Ureter (tissue), 1 donor: Measurements from ENCODE around the gene RRM2. TPM values are rescaled to one million over a fixed set of nuclear protein-coding genes. Genes with fewer than 3 reads are reported as not detected.

ENCODE experiments used
- DNase-seq: peaks from one replicate; pipeline ENCODE4 v3.0.0-alpha.2; 2020; ENCODE audit warnings: low spot score
- total RNA-seq: library from RNA; stranded (reverse); gene quantifications from one replicate; pipeline ENCODE4 v1.2.4, GENCODE V29; 2023
- donor health status: DM: yes; HTN: yes; CAD: no.

RRM2 gene
- total RNA-seq, 1 donor from 2014 or later, result 2.2 TPM

DNA sequence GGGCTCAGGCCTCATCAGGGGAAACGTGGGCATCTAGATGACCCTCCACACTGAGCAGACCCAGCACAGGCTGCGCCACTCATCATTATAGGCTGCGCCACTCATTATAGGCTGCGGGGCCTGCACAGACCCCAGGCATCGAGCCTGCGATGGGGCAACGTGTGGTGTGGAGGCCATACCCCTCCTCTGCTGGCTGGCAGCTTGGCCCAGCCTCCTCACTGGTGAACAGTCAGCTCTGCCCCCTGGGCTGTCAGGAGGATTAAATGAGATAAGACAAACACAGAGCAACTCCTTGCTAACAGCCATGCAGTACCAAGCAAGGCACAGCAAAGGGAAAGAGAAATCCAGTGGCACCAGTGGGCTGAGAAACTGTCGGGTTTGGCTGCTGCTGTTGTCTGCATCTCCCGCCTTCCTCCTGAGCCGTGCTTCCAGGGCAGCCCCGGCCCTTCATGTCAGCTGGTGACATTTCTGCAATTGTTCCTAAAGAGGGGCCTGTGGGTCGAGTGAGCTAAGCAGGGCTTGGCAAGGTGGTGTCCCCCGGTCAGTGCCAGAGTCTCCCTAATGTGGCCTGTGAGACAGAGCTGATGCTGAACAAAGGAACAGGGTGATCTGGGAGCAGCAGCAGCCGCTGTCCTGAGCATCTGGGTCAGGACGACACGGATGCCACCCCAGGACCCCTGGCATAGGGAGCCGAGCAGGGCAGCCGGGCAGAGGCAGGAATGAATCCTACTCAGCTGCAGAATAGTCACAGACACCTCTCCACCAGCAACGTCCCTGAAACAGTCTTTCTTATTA lies 48.7 kb downstream of the RRM2 start:
- no peak for DNase-seq

DNA sequence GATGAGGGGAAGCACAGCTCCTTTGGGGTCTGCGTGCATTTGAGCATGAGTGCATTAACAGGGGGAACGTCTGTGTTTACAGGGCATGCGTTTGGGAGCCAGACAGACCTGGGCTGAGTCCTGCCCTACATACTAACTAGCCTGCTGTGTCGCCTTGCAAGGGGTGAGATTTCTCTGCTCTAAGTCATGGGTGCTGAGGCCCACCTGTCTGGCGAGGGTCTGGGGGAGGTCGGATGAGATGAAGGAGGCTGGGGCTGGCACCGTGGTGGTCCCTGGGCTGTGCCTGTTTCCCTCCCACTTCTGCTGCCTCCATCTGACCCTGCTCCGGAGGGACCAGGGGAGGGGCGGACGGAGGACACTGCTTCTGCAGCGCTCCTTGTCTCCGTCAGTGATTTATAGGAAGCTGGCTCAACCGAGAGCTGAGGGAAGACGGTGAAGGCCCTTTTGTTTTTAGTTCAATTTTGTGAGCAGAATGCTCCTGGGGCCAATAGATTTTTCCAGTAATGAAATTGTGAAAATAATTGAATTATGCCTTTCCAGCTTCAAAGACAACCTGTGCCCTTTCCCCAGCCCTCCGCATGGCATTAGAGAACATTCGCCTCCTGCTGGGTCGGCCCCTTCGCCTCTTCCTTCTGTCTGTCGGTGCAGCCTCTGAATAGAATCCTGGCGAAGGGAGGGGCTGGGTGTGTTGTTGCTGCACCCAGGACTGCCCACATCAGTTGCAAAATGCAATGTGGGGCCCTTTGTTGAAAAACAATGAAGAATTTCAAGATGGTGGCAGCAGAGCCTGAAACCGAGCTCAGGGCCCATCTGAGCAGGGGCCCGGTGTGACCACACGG lies 49.7 kb downstream of the RRM2 start:
- DNase-seq, result no peak

DNA sequence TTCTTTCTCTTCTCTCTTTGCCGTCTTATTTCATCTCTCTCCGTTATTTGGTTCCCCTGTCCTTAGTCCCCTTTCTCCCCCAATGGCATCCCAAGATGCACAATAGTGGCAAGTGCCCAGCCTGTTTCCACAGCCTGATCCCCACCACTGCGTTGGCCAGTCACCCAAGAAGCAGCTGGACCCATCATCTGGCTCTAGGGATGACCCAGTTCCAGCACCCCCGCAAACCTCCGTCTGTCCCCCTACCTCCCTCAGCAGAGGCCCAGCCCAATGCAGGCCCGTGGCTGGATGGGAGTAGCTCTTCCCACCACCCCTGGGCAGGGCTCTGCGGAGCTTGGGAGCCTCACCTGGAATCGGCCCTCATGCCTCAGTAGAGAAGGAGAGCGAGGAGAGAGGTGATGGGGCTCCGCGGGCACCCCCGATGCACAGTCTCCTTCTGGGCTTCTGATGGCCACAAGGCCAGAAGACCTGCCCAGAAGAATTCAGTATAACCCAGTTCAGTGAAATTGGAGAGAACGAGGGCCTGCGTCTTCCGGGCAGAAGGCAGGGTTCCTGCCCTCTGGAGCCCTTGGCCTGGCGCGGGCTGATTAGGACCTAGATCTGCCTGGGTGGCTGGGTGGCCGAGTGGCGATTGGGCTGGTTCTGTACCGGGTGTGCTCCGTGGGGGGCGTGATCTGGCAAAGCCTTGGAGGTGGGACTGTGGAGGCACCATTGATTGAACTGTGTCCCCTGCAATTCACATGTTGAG lies 50.9 kb downstream of the RRM2 start:
- DNase-seq, result no peak

DNA sequence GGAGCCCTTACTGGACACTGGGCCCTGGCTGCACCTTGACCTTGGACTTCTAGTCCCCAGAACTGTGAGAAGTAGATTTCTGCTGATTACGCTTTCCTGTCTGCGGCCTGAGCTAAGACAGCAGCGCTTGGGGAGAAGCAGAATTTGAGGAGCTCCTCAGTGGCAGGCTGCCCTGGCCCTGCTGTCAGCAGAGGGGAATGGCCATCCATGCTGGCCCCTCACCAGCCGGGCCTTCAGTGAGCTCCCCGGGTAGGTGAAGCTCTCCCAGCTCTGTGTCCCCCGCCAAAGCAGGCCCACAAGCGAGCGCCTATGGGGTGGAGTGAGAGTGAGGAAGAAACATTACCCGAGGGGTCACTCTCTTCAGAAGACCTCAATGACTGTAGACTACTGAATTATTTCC lies 51.6 kb downstream of the RRM2 start:
- no peak for DNase-seq

DNA sequence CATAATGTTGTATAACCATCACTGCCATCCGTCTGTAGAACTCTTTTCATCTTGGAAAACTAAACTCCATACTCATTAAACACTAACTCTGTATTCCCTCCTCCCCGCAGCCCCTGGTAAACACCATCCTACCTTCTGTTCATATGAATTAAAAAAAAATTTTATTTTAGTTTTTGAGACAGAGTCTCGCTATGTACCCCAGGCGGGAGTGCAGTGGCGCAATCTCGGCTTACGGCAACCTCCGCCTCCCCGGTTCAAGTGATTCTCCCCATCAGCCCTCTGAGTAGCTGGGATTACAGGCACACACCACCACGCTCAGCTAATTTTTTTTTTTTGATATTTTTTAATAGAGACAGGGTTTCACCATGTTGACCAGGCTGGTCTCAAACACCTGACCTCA lies 52.9 kb downstream of the RRM2 start:
- no peak for DNase-seq

DNA sequence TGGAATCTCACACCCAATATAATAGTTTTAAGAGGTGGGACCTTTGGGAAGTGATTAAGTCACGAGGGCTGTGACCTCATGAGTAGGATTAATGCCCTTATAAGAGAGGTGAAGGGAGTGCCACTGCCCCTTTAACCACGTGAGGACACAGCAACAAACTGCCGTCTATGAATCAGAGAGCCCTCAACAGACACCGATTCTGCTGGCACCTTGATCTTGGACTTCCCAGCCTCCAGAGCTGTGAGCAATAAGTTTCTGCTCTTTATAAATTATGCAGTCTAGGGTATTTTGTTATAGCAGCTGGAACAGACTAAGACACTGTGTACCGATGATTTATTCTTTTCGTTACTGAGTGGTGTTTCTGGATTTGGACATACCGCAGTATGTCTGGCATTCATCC lies 56.2 kb downstream of the RRM2 start:
- no peak for DNase-seq

DNA sequence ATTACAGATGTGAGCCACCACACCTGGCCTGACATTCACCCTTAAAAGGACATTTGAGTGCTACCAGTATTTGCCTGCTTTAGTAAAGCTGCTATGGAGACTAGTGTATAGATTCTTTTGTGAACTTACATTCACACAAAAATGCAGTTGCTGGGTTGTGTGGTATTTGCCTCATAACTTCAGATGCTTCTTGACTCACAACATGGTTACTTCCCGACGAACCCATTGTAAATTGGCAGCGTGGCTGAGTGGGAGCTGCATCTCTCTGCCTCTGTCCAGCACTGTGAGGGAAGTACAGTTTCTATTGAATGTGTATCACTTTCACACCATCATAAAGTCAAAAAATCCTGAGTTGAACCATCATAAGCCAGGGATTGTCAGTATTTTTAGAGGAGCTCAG lies 56.9 kb downstream of the RRM2 start:
- no peak for DNase-seq

DNA sequence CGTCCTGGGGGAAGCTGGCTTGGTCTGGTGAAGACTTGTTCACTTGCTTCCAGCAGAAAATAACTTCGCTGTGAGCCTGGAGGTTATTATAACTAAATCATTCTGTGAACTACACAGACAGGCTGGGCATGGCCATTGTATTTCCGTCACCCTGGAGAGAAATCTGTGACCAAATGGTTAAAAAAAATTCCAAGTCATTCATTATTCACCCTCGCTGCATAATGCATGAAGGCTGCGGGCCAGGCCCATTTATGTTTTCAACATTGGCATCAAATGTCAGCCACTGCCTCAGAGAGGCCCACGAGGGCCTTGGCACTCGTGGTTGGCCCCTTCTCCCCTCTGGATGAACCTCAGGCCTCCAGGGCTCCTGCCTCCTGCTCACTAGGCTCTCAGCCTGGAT lies 57.7 kb downstream of the RRM2 start:
- DNase-seq, result no peak

Other genes with a start within 250 kb of the RRM2 start
- gene GRHL1, start 171.0 kb upstream of the RRM2 start, total RNA-seq, result 61.6 TPM
- 18.8 TPM for gene KLF11, start 79.2 kb upstream of the RRM2 start, total RNA-seq
- 4.0 TPM for gene CYS1, start 42.3 kb upstream of the RRM2 start, total RNA-seq
- gene HPCAL1, start 180.2 kb downstream of the RRM2 start, total RNA-seq, result 17.5 TPM